HG03460 (cell line): ENCODE results near the gene FUT8.
A peak's percentile ranks its signal among the peaks of the same experiment; 100 is the strongest.
"Not testable (repeated sequence)": the region's sequence is repeated elsewhere in the genome, so short reads cannot be mapped to it uniquely, and the experiment has no call there.

Experiments
- ATAC-seq: cut with Tn5 transposase; IDR thresholded peaks from one replicate; pipeline ENCODE4 v1.9.1; 2021; ENCODE audit not compliant: unreplicated experiment

The FUT8 gene

GRCh38 chr14:65613131-65613650 lies 200.7 kb downstream of the FUT8 start:
- no peak for ATAC-seq

GRCh38 chr14:65618996-65619395 lies 206.5 kb downstream of the FUT8 start:
- no peak for ATAC-seq

- no peak for ATAC-seq
Observed at GRCh38 chr14:65620195-65620594, 207.7 kb downstream of the FUT8 start.

- no peak for ATAC-seq
Observed at GRCh38 chr14:65622703-65623102, 210.2 kb downstream of the FUT8 start.

DNA sequence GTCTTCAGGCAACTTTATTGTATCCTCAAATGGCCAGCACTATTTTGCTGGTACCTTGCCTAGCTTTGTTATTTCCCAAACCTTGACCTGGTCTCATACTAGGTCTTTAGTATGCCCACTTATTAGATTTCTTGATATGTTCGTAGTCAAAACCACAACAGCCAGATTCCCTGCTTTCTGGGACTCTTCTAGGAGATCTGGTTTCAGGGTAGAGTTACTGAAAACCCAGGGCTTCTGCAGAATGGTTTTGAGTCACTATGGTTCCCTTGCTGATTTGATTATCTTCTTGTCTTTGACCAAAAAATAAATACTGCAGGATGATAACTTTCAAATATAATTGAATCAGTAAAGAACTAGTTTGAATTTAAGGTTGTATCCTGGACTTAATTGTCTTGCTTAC lies 211.2 kb downstream of the FUT8 start:
- ATAC-seq, result no peak

GRCh38 chr14:65627315-65627714 lies 214.8 kb downstream of the FUT8 start:
- ATAC-seq, result no peak

DNA sequence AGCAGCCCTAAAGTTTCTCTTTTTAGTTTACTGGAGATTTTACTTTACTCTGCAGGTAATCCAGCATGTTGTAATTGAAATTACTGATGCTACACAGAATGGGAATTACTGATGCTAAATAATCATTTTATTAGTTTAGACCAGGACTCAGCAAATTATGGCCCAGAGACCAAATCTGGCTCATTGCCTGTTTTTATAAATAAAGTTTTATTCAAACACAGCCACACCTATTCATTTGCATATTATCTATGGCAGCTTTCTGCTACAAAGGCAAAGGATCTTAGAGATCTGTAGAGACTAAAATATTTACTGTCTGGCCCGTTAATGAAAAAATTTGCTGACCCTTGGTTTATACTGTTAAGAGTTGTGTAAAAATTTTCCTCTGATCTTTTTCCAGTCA lies 216.1 kb downstream of the FUT8 start:
- ATAC-seq, result no peak

GRCh38 chr14:65631040-65631439 lies 218.5 kb downstream of the FUT8 start:
- no peak for ATAC-seq

DNA sequence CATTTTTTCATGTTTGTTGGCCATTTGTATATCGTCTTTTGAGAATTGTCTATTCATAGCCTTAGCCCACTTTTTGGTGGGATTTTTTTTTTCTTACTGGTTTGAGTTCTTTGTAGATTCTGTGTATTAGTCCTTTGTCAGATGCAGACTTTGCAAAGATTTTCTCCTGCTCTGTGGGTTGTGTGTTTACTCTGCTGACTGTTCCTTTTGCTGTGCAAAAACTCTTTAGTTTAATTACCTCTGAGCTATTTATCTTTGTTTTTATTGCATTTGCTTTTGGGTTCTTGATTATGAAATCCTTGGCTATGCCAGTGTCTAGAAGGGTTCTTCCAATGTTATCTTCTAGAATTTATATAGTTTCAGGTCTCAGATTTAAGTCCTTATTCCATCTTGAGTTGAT lies 220.0 kb downstream of the FUT8 start:
- no peak for ATAC-seq

GRCh38 chr14:65633666-65634065 lies 221.1 kb downstream of the FUT8 start:
- ATAC-seq, result not testable (repeated sequence)

- ATAC-seq, result peak; percentile 71
Observed at GRCh38 chr14:65637780-65638179, 225.2 kb downstream of the FUT8 start.

- ATAC-seq, result no peak
Observed at GRCh38 chr14:65639216-65639615, 226.7 kb downstream of the FUT8 start.

DNA sequence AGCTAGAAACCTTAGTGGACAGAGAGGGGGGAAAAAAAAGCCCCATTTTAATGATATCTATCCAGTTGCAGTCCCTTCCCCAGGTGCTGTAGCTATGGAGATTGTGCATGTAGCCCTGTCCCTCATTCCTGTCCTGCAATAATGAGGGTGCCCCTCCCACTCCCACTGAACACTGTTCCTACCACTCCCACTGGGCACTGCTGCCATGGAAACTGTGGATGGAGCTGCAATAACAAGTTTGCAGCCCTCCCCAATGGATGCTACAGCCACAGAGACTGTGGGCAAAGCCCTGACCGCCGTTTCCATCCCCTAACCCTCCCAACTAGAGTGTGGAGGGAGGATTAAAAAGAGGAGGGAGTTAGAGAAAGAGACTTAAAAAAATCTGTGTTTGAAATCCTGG lies 238.3 kb downstream of the FUT8 start:
- ATAC-seq, result no peak

DNA sequence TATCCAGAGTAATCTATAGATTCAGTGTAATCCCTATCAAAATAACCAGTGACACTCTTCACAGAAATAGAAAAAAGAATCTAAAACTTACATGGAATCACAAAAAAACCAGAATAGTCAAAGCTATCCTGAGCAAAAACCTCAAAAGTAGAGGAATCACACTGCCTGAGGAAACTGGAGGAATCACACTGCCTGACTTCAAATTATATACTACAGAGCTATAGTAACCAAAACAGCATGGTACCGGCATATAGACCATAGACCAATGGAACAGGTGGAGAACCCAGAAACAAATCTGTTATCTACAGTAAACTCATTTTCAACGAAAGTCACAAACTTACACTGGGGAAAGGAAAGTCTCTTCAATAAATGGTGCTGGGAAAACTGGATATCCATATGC lies 244.0 kb downstream of the FUT8 start:
- ATAC-seq, result no peak

GRCh38 chr14:65658202-65658601 lies 245.7 kb downstream of the FUT8 start:
- ATAC-seq, result no peak

DNA sequence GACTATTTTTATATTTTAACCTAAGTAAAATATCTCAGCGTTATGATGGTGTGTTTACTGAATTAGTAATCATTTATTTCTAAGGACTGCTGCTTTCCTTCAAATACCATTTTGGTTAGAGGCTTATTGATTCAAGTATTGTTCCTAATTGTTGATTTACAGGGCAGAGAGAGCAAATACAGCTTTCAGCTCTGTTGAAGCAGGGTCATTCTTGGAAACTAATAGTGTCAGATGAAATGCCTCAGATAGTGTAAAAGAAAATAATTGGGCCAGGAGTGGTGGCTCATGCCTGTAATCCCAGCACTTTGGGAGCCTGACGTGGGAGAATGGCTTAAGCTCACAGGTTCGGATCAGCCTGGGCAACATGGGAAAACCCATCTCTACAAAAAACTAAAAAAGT lies 249.3 kb downstream of the FUT8 start:
- ATAC-seq, result no peak

GRCh38 chr14:65664436-65664835 lies 251.9 kb downstream of the FUT8 start:
- ATAC-seq, result no peak

DNA sequence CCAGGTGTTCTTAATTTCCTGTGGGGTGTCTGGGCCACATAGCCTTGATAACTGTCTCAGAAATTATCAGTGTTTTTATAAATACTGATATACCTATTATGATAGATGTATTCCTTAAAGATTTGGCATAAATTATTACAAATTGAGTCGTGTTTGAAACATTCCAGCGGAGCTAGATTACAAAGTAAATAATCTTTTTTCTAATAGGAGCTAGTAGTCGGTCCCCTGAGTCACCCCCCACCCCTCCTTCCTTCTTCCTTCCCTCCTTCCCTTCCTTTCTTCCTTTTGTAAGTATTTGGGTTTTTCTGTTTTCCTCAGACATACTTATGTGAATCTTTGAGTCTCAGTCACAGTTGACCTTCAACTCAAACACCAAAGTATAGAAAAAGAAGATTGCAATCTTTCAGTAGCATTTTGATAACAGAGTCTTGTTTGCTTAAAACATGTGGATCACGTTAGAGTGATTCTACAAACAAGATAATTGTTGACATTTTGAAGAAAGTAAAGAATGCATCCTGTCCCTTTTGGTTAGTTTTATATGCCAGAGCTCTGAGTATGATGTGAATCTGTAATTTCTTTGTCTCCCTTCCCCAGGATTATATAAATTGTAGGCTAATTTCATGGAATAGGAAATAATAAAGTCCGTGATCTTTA lies 264.0 kb downstream of the FUT8 start:
- no peak for ATAC-seq

- no peak for ATAC-seq
Observed at GRCh38 chr14:65685572-65685971, 273.0 kb downstream of the FUT8 start.

DNA sequence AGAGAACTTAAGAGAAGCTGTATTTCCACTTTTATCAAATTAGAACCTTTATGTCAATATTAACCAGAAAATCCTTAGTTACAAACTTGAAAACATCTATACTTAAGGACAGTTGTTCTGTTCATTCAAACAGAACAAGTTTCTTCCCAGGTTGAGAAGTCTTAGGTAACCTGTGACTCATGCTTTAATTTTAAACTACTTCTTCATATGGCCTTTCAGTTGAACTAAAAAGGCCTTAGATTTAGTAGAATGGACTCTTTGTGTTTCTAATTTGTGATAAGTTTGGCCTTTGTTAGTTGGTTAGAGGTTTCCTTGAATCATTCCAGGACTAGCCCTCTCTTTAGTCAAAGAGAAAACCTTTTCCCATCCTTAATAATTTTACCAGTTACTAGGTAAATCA lies 274.2 kb downstream of the FUT8 start:
- ATAC-seq, result no peak

- no peak for ATAC-seq
Observed at GRCh38 chr14:65689070-65689469, 276.5 kb downstream of the FUT8 start.

DNA sequence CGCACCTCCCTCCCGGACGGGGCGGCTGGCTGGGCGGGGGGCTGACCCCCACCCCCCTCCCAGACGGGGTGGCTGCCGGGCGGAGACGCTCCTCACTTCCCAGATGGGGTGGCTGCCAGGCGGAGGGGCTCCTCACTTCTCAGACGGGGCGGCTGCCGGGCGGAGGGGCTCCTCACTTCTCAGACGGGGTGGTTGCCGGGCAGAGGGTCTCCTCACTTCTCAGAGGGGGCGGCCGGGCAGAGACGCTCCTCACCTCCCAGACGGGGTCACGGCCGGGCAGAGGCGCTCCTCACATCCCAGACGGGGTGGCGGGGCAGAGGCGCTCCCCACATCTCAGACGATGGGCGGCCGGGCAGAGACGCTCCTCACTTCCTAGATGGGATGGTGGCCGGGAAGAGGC lies 280.0 kb downstream of the FUT8 start:
- ATAC-seq, result not testable (repeated sequence)

DNA sequence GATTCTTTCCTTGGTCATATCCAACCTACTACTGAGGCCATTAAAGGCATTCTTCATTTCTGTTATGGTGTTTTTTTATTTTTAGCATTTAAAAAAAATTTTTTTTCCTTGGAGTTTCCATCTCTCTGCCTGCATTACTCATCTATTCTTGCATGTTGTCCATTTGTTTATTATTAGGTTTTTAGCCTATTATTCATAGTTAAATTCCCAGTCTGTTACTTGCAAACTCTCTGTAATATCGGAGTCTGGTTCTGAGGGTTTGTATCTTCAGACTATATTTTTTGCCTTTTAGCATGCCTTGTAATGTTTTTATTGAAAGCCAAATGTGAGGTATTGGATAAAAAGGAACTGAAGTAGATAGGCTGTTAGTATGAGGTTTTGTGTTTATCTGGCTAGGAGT lies 284.3 kb downstream of the FUT8 start:
- no peak for ATAC-seq
